H1 (cell line): ENCODE results near the gene NID1. TPM values are rescaled to one million over a fixed set of nuclear protein-coding genes. Genes with fewer than 3 reads are reported as not detected.

Experiments
- CTCF ChIA-PET: fragments of 300-600 bp; sonication (Branson Sonifier 250); formaldehyde crosslinking; loops from one replicate; lab custom pipeline; 2021; ENCODE audit not compliant: partially characterized antibody; lab: Charles Lee
- POLR2A ChIA-PET: fragments of 300-600 bp; sonication (Branson Sonifier 250); formaldehyde crosslinking; loops from one replicate; lab custom pipeline; 2021; ENCODE audit warnings: inconsistent platforms; ENCODE audit not compliant: partially characterized antibody; lab: Charles Lee
- DNase-seq, 2 experiments: peaks; one replicate each; pipeline versions ENCODE4 v3.0.0 to v3.0.0-alpha.2; 2010 to 2022; ENCODE audit warnings: low spot score in 2 of 2, low read depth in 1 of 2, mixed read lengths in 1 of 2
- FAIRE-seq: peaks from 2 replicates; lab custom pipeline; 2011; peaks lifted over from hg19 to GRCh38; lab: Jason Lieb, UNC
- H2AFZ ChIP-seq: 2 replicates; pipeline ENCODE4 v1.8.1; 2012; ENCODE audit warnings: low read length, inconsistent platforms
- H2AK5ac ChIP-seq: 2 replicates; pipeline ENCODE4 v1.6.1; 2013; ENCODE audit warnings: low read depth, low read length
- H2BK120ac ChIP-seq: replicated peaks from 2 replicates; pipeline ENCODE3; 2013; ENCODE audit warnings: low read depth, low read length, inconsistent platforms
- H2BK12ac ChIP-seq: 2 replicates; pipeline ENCODE4 v1.6.1; 2013; ENCODE audit warnings: low read depth, low read length
- H2BK15ac ChIP-seq: 2 replicates; pipeline ENCODE4 v1.6.1; 2013; ENCODE audit warnings: low read length
- H2BK20ac ChIP-seq: 2 replicates; pipeline ENCODE4 v1.6.1; 2013; ENCODE audit warnings: low read length
- H2BK5ac ChIP-seq: 2 replicates; pipeline ENCODE4 v1.6.1; 2013; ENCODE audit warnings: low read depth, low read length
- H3K14ac ChIP-seq: 2 replicates; pipeline ENCODE4 v1.6.1; 2013; ENCODE audit warnings: inconsistent platforms; ENCODE audit not compliant: insufficient read length
- H3K18ac ChIP-seq: 2 replicates; pipeline ENCODE4 v1.6.1; 2013; ENCODE audit warnings: low read length; ENCODE audit errors: extremely low read depth
- H3K23ac ChIP-seq: 2 replicates; pipeline ENCODE4 v1.6.1; 2013; ENCODE audit warnings: inconsistent platforms; ENCODE audit not compliant: insufficient read length
- H3K23me2 ChIP-seq: 2 replicates; pipeline ENCODE4 v1.6.1; 2013; ENCODE audit warnings: low read depth, low read length
- H3K27ac ChIP-seq: 2 replicates; pipeline ENCODE4 v1.6.1; 2011; ENCODE audit warnings: low read depth, low read length, inconsistent platforms
- H3K27me3 ChIP-seq, 4 experiments: replicated peaks in 1 of 4; 1 replicate in 1 of 4; 2 replicates in 3 of 4; pipeline versions ENCODE4 v1.6.1 to v1.8.1; 2011 to 2013; ENCODE audit warnings: low read length in 3 of 4, mild to moderate bottlenecking in 3 of 4, inconsistent platforms in 2 of 4, mixed read lengths in 2 of 4, moderate library complexity in 1 of 4; ENCODE audit not compliant: control insufficient read depth in 3 of 4, insufficient read depth in 3 of 4; ENCODE audit errors: extremely low read depth in 1 of 4
- H3K36me3 ChIP-seq, 4 experiments: 2 replicates each; pipeline versions ENCODE4 v1.6.1 to v1.8.1; 2011 to 2013; ENCODE audit warnings: mild to moderate bottlenecking in 4 of 4, low read length in 3 of 4, moderate library complexity in 2 of 4, control low read depth in 1 of 4, inconsistent platforms in 1 of 4; ENCODE audit not compliant: insufficient read depth in 4 of 4, control insufficient read depth in 2 of 4
- H3K4ac ChIP-seq: replicated peaks from 2 replicates; pipeline ENCODE3; 2013; ENCODE audit warnings: low read length, low read depth, mixed read lengths, inconsistent platforms; ENCODE audit not compliant: insufficient read length
- H3K4me1 ChIP-seq, 4 experiments: replicated peaks in 1 of 4; 1 replicate in 1 of 4; 2 replicates in 3 of 4; pipeline versions ENCODE4 v1.6.1 to v1.8.1; 2011 to 2013; ENCODE audit warnings: low read length in 3 of 4, inconsistent platforms in 2 of 4, mixed read lengths in 1 of 4; ENCODE audit not compliant: insufficient read depth in 4 of 4, control insufficient read depth in 3 of 4
- H3K4me2 ChIP-seq, 2 experiments: 2 replicates each; pipeline versions ENCODE4 v1.6.1 to v1.8.1; 2011 to 2013; ENCODE audit warnings: low read depth in 2 of 2, low read length in 2 of 2, control low read depth in 1 of 2, inconsistent platforms in 1 of 2, mild to moderate bottlenecking in 1 of 2; ENCODE audit not compliant: insufficient read depth in 1 of 2
- H3K4me3 ChIP-seq, 4 experiments: fragments of 200-600, 300-600 bp in 1 of 4; sonication (generic), shearing (Covaris generic), sonication (Bioruptor Twin) in 1 of 4; 2 replicates each; pipeline versions ENCODE4 v1.5.1 to v1.8.1; 2011 to 2016; ENCODE audit warnings: low read length in 4 of 4, low read depth in 3 of 4, control low read depth in 2 of 4, inconsistent platforms in 2 of 4, mild to moderate bottlenecking in 2 of 4, mixed read lengths in 1 of 4, moderate library complexity in 1 of 4; ENCODE audit not compliant: insufficient read depth in 2 of 4; ENCODE audit errors: extremely low read depth in 1 of 4
- H3K56ac ChIP-seq: replicated peaks from 2 replicates; pipeline ENCODE3; 2013; ENCODE audit warnings: low read depth, mild to moderate bottlenecking, mixed read lengths, low read length, inconsistent platforms; ENCODE audit not compliant: insufficient read length
- H3K79me1 ChIP-seq: 2 replicates; pipeline ENCODE4 v1.6.1; 2013; ENCODE audit warnings: low read depth, low read length, control low read depth
- H3K79me2 ChIP-seq, 2 experiments: 2 replicates each; pipeline versions ENCODE4 v1.6.1 to v1.8.1; 2012 to 2013; ENCODE audit warnings: low read length in 2 of 2, mild to moderate bottlenecking in 2 of 2, inconsistent platforms in 1 of 2; ENCODE audit not compliant: insufficient read depth in 2 of 2, control insufficient read depth in 1 of 2
- H3K9ac ChIP-seq, 4 experiments: replicated peaks in 1 of 4; 1 replicate in 1 of 4; 2 replicates in 3 of 4; pipeline versions ENCODE4 v1.6.1 to v1.8.1; 2011 to 2013; ENCODE audit warnings: low read depth in 3 of 4, low read length in 3 of 4, control low read depth in 2 of 4, mild to moderate bottlenecking in 2 of 4, moderate library complexity in 2 of 4, inconsistent platforms in 1 of 4; ENCODE audit errors: extremely low read depth in 1 of 4
- H3K9me3 ChIP-seq, 2 experiments: 2 replicates each; pipeline versions ENCODE4 v1.6.1 to v1.8.1; 2012 to 2013; ENCODE audit warnings: mild to moderate bottlenecking in 2 of 2, moderate library complexity in 2 of 2, control low read depth in 1 of 2, inconsistent platforms in 1 of 2, low read depth in 1 of 2, low read length in 1 of 2, mixed read lengths in 1 of 2; ENCODE audit not compliant: insufficient read depth in 2 of 2
- H4K20me1 ChIP-seq, 2 experiments: replicated peaks in 1 of 2; 2 replicates each; pipeline versions ENCODE3 to v1.8.1; 2011 to 2013; ENCODE audit warnings: inconsistent platforms in 2 of 2, low read length in 2 of 2, mild to moderate bottlenecking in 1 of 2; ENCODE audit not compliant: insufficient read depth in 2 of 2, control insufficient read depth in 1 of 2
- H4K5ac ChIP-seq: 2 replicates; pipeline ENCODE4 v1.6.1; 2013; ENCODE audit warnings: low read length, low read depth, mixed read lengths, inconsistent platforms; ENCODE audit not compliant: insufficient read length
- H4K8ac ChIP-seq: 2 replicates; pipeline ENCODE4 v1.8.0; 2013; ENCODE audit warnings: mild to moderate bottlenecking, moderate library complexity, low read length, inconsistent platforms; ENCODE audit not compliant: insufficient read depth; ENCODE audit errors: extremely low read depth
- H4K91ac ChIP-seq: replicated peaks from 2 replicates; pipeline ENCODE3; 2013; ENCODE audit warnings: low read length, mixed read lengths, inconsistent platforms; ENCODE audit not compliant: insufficient read length
- ASH2L ChIP-seq: fragments of 200-600, 300-600 bp; sonication (generic); IDR thresholded peaks from one replicate; pipeline ENCODE4 v1.7.1; 2017; ENCODE audit warnings: low read length
- JUN ChIP-seq: IDR thresholded peaks from 2 replicates; pipeline ENCODE4 v1.6.1; 2011; ENCODE audit warnings: low read depth, mild to moderate bottlenecking, improper control_type of control experiment, low read length
- WGBS, 2 experiments: shearing (Covaris generic) in 1 of 2; methylation state at CpG; one replicate each; pipeline versions ENCODE4 v1.1.6 to v1.1.7; 2013 to 2015; ENCODE audit warnings: low lambda C conversion rate in 2 of 2, mixed read lengths in 2 of 2, inconsistent platforms in 1 of 2, low coverage in 1 of 2, missing lambda C conversion rate in 1 of 2; ENCODE audit not compliant: insufficient replicate concordance in 2 of 2, insufficient coverage in 1 of 2, insufficient read length in 1 of 2; ENCODE audit errors: extremely low coverage in 1 of 2, missing lambda C conversion rate in 1 of 2; 5-methylcytosine and 5-hydroxymethylcytosine counted together
- polyA plus RNA-seq, 7 experiments: library from polyadenylated mRNA; depleted of rRNA in 3 of 7; stranded (reverse) in 5 of 7; unstranded in 2 of 7; fragments of >200 nt in 5 of 7; fragments of 200-250 nt in 2 of 7; gene quantifications; 1 replicate in 5 of 7; 2 replicates in 1 of 7; 4 replicates in 1 of 7; pipeline versions ENCODE4 v1.2.1 to v1.2.3, GENCODE V29; 2011 to 2013; ENCODE audit warnings: missing spikeins in 2 of 7, mixed read lengths in 2 of 7
- total RNA-seq: library from RNA; stranded (reverse); fragmentation: NEBNext Ultra II Directional; extraction: Animal tissue kit (Norgen Biotek cat#: 25700); gene quantifications from 2 replicates; pipeline ENCODE4 v1.2.1, GENCODE V29; 2021

Gene NID1
- total and polyA plus RNA-seq, 2 of the 8 experiments (the other 6 are each of a cell fraction or from before 2014, with no cell fraction given): 20.9 to 25.4 TPM

GRCh38 chr1:236052232-236052993 lies 12.5 kb downstream of the NID1 start:
- Histone ChIP-seq H2BK15ac (no peak overlapping the region), H3K18ac (no peak overlapping the region), H3K27ac (no peak overlapping the region), H3K9ac (no peak overlapping the region), H2BK20ac (no peak overlapping the region), H3K56ac (no peak overlapping the region), H3K4me3 (no peak overlapping the region), H3K14ac (no peak overlapping the region)
- CTCF ChIA-PET: interaction anchor here (0.7 to 1.0 kb wide), 4 partner anchors 11 to 647 kb away, joined by 3 read pairs; no protein-coding TSS in a partner anchor
- no peak for FAIRE-seq
- TF ChIP-seq JUN (no peak), ASH2L (no peak)
- TF ChIP-seq, all 59 proteins: peak for 0
- Histone ChIP-seq H2AK5ac (no peak overlapping the region), H3K23ac (no peak overlapping the region), H3K9me3 (no peaks in the 10 kb centered on the region), H2AFZ (no peak overlapping the region), H3K27me3 (no peaks in the 10 kb centered on the region), H4K91ac (no peak overlapping the region), H2BK120ac (no peak overlapping the region), H3K79me2 (no peaks in the 10 kb centered on the region), H3K36me3 (no peaks in the 10 kb centered on the region), H4K8ac (no peak overlapping the region), H3K79me1 (no peaks in the 10 kb centered on the region), H2BK5ac (no peak overlapping the region), H4K20me1 (no peaks in the 10 kb centered on the region), H3K4me2 (no peak overlapping the region), H3K23me2 (no peaks in the 10 kb centered on the region; the same call in 1 of the 2 replicates), H4K5ac (no peak overlapping the region), H3K4ac (no peak overlapping the region), H2BK12ac (no peak overlapping the region), H3K4me1 (no peaks in the 10 kb centered on the region; a peak in 1 of 7 replicates)
- WGBS, 2 experiments: 86% methylated on average over 12 of the region's 12 CpGs; no CpG with 5 or more reads in 1 of the 2 experiments
- no peak for DNase-seq
- POLR2A ChIA-PET: interaction anchor here (1.4 kb wide), 1 partner anchor 12 kb away, joined by 9 read pairs; the partner anchor contains the start of gene NID1
